GM15510 (cell line): ENCODE results near the gene IFT57.

Experiments used
- POLR2A ChIP-seq: IDR thresholded peaks from 3 replicates; pipeline ENCODE4 v1.6.1; 2011; ENCODE audit warnings: borderline replicate concordance; ENCODE audit not compliant: insufficient read length; ENCODE audit errors: extremely low read depth

IFT57 gene

DNA sequence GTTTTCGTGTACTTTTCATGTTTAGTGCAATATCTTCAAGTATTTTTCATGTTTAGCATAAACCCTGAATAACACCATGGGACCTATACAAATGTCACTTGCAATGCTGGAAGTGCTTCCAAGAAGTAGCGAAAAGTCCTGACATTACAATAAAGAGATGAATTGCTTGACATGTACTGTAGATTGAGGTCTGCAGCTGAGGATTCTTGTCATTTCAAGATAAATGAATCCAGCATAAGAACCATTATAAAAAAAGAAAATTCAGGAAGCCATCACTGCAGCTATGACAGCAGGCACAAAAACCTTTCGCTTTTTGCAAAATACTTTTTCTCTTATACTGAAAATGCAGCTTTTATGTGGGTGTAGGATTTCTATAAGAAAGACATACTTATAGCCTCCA is 37.4 kb downstream of the IFT57 start:
- no peak for TF ChIP-seq POLR2A

DNA sequence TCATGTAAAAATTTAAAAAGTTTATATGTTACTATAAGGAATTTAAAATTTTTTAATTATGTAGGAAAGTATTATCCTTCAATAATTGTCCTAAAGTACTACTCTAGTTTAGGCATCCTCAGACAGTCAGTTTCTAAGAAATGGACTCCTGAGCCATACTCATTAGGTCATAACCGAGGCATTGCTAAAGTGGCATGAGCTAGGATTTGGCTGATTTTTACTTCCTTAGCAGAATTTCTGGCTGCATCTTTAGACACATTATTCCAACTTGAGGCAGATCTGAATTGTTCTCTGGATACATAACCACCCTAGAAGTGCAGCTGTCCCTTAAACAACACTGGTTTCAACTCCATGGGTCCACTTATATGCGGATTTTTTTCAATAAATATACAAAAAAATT is 38.3 kb downstream of the IFT57 start:
- TF ChIP-seq POLR2A: no peak

DNA sequence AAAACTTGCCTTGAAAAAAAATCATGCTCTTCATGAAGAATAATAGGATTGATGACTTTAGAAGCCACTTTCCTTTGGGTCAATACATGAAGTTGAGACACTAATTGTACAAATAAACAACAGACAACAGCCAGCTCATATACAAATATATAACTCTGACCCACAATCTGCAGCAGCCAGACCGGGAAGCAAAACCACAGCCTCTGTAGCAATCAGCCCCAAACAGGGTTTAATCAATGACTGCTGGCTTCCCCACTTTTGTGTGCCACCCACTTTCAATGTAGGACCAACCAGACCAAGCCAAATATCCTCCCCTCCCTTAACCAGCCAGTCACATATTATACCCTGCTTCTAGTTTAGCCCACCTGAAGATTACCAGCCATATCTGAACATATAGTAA is 39.0 kb downstream of the IFT57 start:
- no peak for TF ChIP-seq POLR2A

DNA sequence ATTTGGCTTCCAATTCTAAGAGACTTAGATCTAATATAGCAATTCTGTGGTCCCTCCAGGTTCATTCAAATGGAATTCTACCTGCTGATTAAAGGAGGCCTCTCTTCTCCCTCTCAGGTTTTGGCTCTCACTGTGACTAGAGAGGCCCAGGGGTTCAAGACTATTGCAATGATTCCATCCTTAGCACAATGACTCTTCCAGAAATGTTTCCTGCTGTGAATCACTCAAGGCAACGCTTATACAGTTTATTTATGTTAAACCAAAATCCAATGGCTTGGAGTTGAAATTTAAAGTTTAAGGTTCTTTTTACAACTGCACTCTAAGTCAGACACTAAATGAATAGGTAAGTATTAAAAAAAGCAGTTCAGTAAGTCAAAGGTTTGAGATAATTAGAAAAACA is 39.9 kb downstream of the IFT57 start:
- no peak for TF ChIP-seq POLR2A

DNA sequence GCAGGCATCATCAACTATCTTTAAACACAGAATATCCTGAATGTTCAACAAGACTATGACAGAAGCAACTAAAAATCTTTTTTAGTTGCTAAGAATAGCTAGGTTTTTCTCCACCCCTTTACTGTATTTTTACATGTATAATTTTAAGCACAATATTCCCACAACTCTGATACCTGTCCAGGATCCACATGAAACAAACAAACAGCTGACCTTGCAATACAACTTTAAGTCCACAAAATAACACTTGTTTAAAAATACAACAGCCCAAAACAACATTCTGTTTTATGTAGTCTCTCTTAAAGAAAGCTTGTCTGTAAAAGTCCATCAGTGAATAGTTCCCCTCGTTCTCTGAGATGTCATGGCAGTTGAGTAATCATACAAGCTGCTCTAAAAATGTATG is 41.1 kb downstream of the IFT57 start:
- TF ChIP-seq POLR2A: no peak

DNA sequence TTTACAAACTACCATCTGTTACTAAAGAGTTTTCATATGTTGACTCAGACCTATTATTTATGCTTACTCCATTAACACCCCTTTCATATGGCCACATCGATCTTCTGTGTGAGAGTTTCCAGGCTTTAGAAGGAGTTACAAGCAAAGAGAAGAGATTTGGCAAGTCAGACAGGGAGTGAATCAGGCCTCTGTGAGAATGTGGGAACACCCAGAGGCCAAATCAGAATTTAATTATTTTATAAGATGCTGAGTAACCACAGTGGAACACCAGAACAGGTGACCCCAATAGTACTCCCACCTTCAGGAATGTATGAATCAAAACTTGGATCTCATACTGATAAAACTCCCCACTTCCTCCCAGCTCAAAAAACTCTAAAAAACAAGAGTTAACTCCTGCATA is 42.0 kb downstream of the IFT57 start:
- no peak for TF ChIP-seq POLR2A

DNA sequence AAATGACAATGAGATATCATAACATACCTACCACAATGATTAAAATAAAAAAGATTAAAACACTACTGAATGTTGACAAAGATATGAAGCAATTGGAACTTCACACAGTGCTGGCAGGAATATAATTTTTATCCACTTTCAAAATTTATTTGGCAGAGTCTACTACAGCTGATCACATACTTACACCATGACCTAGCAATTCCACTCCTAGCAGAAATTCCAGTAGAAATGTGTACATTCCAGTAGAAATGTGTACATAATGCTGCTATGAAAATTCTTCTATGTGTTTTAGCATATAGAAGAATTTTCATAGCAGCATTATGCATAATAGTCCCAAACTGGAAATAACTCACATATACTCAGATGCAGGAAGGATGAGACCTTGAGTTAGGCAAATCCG is 43.5 kb downstream of the IFT57 start:
- TF ChIP-seq POLR2A: no peak

DNA sequence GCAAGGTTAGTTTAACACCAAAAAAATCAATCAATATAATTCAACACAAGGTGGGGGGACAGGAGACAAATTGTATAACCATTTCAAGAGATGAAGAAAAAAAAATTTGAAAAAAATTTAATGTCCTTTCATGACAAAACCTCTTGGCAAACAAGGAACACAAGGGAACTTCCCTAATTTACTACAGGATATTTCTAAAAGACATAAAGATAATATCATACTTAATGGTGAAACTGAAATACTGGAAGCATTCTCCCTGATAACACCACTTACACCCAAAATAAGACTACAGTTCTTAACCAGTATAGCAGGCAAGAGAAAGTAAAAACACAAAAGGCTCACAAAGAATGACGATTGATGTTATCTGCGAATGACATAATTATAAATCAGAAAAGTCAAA is 44.7 kb downstream of the IFT57 start:
- TF ChIP-seq POLR2A: no peak

DNA sequence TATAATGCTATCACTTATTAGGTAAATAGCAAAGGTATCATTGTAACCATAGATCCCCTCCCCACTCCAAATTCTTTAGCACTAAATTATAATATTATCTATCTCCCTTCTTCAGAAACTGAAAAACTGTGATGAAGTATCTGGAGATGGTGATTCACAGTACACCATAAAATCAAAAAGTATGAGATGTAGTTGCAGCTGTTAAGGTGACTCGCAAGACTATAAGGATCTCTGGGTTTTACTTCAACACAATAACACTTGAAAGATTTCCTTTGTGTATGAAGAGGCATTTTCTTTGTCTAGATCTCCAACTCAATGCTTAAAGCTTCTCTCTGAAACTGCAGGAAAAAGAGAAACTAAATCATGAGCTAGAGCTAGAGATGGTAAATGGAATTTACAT is 46.9 kb downstream of the IFT57 start:
- no peak for TF ChIP-seq POLR2A

DNA sequence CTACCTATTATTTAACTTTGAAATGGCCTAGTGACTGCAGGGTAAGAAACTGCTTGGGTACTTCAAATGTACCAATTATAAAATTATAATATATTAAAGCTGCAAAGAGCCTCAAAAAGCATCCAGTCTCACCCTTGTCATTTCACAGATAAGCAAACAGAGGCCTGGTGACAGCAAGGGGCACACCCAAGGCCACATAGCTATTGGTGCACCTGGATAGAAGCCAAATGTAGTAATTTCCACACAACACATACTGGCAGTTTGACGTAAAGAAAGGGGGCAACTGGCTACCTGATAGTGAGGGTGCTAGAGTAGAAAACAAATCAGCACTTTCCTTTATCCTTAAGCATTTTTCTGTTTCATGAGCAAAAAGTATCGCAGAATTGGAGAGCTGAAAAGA is 51.1 kb downstream of the IFT57 start:
- no peak for TF ChIP-seq POLR2A

DNA sequence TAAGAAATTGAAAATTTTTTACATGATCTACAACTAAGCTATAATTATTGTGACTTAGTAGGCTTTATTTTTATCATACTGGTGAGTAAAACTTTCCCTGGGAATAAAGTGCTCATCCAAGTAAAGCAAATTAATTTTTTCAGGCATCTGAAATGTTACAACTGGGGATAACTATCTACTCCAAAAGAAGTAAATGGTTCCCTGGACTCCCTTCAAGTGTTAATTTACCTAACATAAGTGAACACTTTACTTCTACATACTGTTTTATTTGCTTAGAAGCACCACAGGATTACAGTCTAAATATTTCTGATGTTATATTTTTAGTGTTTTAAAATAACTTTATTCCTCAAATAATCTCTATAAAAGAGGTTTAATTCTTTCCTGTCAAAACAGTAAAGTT is 57.8 kb downstream of the IFT57 start:
- no peak for TF ChIP-seq POLR2A

DNA sequence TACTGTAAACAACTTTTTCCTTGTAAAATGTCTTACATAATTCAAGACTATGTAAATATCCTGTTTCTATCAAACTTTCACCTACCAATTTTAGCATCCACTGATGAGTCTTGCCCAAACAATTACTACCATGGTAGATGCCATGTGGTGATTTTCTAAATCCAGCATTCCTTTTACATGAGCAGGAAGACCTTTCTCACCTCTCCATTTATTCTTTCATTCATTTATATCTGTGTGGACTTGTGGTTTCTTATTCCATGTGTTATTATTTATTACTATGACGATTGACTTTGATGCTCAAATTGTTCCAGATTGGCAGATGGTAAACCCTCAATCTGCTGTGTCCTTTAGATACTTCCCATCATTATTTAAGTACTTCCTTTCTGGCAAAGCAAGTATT is 62.4 kb downstream of the IFT57 start:
- TF ChIP-seq POLR2A: no peak

DNA sequence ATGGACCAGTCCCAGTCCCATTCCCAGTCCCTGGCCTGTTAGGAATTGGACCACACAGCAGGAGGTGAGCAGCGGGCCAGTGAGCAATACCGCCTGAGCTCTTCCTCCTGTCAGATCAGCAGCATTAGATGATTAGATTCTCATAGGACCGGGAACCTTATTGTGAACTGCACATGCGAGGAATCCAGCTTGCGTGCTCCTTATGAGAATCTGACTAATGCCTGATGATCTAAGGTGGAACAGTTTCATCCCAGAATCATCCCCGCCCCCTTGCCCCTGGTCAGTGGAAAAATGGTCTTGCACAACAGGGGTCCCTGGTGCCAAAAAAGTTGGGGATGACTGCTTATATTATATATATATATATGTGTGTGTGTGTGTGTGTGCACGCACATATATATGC is 63.1 kb downstream of the IFT57 start:
- TF ChIP-seq POLR2A: no peak

DNA sequence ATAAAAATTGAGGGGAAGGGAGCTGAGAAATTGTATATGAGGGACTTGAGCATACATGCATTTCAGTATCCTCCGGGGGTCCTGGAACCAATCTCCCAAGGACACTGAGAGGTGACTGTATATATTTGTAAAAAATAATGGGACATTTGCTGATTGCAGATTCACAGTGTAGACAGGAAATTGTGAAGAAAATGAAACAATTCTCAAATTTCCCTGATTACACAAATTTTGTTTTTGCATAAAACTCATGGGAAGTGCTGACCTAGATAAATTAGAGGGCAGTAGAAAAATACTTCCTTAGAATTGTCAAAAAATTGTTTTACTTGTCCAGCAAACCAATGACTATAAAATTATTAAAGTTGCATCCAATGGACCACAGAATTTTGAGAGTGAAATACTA is 64.0 kb downstream of the IFT57 start:
- TF ChIP-seq POLR2A: no peak

DNA sequence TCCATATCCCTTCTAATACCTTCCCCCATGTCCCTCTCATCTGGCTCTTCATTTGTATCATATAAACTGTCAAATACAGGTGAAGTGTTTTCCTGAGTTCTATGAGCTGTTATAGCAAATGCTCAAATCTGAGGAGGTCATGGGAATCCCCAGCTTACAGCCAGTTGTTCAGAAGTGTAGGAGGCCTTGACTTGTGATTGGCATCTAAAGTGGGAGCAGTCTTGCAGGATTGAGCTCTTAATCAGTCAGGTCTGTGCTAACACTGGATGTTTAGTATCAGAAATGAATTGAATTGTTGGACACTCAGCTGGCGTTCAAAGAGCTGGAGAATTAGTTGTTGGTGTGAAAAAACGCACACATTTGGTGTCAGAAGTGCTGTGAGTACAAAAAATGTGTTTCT is 65.0 kb downstream of the IFT57 start:
- TF ChIP-seq POLR2A: no peak

DNA sequence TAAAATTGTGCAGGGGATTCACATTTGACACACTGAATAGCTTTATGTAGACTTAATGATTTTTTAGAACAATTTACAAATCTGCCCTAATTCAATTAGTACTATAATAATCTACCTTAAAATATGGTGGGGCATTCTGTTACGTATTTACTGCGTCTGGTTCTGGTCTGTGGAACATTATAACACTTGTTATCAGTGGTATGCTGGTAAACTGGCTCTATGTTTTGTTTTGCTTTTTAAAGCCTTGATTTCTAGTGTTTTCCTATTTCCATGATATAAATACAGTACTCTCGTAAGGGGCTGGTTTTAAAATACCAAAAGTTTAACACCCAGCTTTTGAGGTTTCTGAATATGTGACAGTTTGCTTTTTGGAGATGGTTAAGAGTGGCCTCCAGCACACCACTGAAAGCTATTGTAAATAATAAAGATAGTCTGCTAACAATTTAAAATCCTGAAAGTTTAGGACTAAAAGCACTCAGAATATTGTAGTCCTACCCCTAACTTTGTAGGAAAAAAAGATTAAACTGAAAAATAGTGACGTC is 65.8 kb downstream of the IFT57 start:
- TF ChIP-seq POLR2A: no peak

DNA sequence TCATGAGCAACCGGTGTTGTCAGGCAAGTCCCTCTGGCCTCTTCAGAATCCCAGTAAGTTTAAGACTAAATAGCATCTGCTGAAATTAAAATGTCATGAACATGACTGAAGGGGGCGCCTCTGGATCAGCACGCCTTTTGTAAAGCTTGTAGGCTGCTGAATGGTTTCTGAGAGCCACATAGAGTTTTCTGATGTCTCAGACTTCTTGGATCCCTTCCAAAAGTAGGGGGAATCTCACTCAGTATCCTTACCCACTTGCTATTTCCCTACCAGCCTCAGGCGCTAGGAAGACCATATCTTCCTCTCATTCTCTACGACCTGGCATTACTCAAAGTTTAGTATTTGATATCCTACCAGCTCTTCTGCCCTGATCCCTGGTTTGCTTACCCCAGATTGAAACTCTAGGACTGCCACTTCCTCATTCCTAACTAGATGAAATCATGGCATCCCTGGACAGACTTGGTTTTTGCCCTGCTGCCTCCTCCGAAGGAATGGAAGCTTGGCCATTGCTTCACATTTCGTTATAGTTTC is 68.7 kb downstream of the IFT57 start:
- TF ChIP-seq POLR2A: no peak
